Stimulated activated naive CD4-positive, alpha-beta T cell (primary cell): ENCODE measurements around the gene HMGN5.

Experiments used
- DNase-seq, 6 experiments: peaks; one replicate each; lab custom pipeline; 2025; lab: John Stamatoyannopoulos, UW

Gene HMGN5

GRCh38 chrX:81120258-81120935 lies 81.3 kb downstream of the HMGN5 start:
- peak in 1 of 6 experiments; percentile 22 for DNase-seq

DNA sequence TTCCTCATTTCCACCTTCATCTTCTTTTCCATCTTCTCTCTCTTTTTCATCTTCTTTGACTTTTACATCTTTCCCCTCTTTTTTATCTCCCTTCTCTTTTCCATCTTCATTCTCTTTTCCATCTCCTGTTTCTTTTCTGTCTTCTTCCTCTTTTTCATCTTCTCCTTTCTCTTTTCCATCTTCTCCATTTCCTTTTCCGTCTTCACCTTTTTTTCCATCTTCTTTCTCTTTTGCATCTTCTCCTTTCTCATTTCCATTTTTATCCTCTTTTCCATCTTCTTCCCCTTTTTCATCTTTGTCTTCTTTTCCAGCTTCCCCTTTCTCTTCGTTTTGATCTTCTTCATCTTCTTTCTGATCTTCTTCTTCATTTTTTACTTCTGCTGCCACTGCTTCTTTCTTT lies 87.0 kb downstream of the HMGN5 start:
- DNase-seq = no peak

DNA sequence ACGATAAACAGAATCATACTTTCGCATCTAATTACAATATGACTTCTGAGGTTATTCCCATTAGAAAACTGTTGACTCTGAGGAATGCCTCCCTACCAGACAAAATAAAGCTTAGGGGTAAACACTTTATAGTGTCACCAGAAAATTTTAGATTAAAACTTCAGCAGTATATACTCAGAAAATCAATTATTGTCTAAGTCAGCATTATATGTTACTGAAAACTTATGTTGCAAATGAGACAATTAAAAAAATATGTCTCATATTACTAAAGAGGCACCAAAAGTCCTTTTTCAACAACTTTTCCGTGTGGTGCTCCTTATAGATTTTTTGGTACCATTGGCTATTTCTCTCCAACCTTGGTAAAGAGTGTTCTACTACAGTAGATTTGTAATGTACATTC lies 91.4 kb downstream of the HMGN5 start:
- DNase-seq = no peak

- no peak for DNase-seq
Measured at GRCh38 chrX:81082649-81083048, 119.1 kb downstream of the HMGN5 start.
